AG09319 (cell line): ENCODE measurements around the gene ALG11.

Experiments used
- DNase-seq: peaks from one replicate; pipeline ENCODE4 v3.0.0-alpha.2; 2010; ENCODE audit warnings: low read depth; ENCODE audit errors: extremely low read depth
- TF ChIP-seq, protein P1 (sequence below): IDR thresholded peaks from 2 replicates; pipeline ENCODE4 v1.5.1; 2011; ENCODE audit warnings: low read depth, mild to moderate bottlenecking, inconsistent platforms, low read length, moderate library complexity

ALG11 gene

DNA sequence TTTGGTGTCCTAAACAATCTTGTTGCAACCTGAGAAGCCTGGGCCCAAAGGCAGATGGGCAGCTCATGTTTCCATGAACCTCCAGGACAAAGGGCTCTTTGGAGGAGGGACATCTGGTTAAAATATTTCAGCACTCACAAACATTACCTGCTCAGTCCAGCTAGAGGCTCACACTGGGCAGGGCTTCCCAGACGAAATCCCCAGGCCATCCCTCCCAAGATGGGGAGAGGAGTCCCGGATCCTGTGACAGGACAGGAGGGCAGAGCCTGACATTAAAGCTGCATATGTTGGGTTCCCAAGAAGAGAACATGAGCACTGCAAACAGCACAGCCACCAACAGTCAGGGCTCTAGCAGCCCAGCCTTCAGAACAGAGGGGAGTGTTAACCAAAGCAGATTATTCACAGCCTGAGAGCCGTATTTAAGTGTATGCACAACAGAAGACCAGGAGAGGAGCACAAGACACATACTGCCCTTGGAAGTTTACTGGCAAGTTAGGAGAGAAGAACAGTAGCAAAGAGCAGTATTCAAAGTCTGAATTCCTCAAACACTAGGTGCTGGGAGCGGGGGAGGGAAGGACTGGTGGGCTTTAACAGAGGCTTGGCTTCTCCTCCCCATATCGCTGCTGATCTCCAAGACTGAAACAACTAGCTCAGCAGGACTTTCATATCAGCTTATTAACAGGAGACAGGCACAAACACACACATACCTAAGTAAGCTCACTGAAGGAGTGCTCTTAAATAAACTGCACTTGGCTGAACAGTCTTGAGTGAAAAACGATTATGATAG lies 13.3 kb upstream of the ALG11 start:
- no peak for DNase-seq
- TF ChIP-seq, protein P1, sequence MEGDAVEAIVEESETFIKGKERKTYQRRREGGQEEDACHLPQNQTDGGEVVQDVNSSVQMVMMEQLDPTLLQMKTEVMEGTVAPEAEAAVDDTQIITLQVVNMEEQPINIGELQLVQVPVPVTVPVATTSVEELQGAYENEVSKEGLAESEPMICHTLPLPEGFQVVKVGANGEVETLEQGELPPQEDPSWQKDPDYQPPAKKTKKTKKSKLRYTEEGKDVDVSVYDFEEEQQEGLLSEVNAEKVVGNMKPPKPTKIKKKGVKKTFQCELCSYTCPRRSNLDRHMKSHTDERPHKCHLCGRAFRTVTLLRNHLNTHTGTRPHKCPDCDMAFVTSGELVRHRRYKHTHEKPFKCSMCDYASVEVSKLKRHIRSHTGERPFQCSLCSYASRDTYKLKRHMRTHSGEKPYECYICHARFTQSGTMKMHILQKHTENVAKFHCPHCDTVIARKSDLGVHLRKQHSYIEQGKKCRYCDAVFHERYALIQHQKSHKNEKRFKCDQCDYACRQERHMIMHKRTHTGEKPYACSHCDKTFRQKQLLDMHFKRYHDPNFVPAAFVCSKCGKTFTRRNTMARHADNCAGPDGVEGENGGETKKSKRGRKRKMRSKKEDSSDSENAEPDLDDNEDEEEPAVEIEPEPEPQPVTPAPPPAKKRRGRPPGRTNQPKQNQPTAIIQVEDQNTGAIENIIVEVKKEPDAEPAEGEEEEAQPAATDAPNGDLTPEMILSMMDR = no peak

DNA sequence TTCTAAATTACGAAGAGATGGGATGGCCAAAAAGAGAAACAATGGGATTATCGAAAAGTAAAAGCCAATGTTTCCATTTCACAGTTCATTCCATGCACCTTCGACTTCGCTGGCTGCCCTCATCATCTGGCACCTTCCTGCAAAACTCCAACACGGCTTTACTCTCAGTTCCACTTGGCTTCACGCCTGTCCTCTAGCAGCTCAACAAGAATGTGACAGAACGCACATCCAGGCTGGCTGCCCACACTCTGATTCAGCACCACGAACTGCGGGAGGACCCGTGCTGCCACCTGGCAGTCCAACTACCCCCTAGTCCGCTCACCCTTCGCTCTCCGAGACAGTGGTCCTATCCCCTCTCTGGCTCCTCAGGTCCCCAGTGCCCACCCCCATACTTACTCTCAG lies 12.7 kb upstream of the ALG11 start:
- DNase-seq = no peak
- TF ChIP-seq, protein P1 = no peak

DNA sequence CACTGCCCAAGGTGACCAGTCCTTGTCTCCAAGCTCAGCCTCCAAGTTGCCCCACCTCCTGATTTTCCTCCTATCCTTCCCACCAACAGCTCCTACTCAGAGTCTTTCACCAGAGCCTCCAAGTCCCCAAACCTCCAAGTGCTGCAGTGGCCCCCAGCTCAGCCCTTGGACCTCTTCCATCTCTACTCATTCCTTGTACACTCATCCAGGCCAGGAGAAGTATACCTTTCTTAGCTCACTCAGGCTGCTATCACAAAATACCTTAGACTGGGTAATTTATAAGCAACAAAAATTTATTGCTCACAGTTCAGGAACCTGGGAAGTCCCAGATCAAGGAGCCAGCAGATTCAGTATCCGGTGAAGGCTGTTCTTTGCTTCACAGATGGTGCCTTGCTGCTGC lies 12.3 kb upstream of the ALG11 start:
- TF ChIP-seq, protein P1 = no peak
- no peak for DNase-seq

DNA sequence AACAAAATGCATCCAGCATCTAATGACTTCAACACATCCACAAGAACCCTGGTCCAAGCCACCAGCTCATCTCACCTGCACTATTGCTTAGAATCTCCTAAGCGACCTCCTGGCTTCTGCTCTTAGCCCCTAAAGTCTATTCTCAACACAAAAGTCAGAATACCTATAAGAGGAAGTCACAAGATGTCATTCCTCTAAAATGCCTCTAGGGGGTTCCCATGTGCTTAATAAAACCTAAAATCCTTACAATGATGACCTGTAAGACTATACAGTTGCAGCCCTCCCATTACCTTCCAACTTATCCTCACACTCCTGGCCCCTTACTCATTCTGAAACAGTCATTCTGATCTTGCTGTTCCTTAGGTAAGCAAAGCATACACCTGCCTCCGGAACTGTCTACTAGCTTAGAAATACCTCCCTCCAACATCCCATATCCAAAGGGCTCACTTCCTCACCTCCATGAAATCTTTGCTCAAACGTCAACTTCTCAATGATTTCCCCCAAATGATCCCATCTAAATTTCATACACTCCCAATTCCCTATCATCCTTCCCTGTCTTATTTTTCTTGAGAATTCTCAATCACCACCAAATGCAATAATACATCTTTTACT lies 11.0 kb upstream of the ALG11 start:
- TF ChIP-seq, protein P1 = peak; percentile 68
- DNase-seq = no peak

DNA sequence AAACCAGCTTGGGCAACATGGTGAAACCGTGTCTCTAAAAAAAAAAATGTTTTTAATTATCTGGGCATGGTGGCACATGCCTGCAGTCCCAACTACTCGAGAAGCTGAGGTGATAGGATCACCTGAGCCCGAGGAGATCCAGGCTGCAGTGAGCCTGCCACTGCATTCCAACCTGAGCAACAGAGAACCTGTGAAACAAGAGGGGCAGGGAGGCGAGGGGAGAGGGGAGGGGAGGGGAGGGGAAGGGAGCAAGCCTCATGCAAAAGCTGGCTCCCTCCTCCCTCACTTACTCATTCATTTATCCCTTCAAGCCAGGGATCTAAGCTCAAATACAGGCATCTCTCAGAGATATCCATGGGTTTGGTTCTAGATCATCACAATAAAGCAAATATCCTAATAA lies 9.8 kb upstream of the ALG11 start:
- no peak for DNase-seq
- TF ChIP-seq, protein P1 = no peak

DNA sequence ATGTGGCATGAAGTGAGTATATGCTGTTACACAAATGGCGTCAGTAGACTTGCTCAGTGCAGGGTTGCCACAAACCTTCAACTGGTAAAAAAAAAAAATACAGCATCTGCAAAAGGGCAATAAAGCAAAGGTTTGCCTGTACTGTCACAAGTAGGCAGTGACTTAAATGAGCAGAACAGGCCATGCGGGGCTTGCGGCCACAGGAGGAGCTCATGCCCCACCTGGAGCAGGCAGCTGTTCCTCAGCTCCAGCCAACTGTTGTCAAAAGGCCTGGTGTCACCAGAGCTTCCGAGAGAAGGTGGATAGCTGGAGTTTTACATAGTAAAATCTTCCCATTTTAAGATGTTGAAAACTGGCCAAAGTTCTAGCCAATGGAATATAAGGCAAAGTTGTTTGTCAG lies 8.7 kb upstream of the ALG11 start:
- no peak for DNase-seq
- TF ChIP-seq, protein P1 = no peak

DNA sequence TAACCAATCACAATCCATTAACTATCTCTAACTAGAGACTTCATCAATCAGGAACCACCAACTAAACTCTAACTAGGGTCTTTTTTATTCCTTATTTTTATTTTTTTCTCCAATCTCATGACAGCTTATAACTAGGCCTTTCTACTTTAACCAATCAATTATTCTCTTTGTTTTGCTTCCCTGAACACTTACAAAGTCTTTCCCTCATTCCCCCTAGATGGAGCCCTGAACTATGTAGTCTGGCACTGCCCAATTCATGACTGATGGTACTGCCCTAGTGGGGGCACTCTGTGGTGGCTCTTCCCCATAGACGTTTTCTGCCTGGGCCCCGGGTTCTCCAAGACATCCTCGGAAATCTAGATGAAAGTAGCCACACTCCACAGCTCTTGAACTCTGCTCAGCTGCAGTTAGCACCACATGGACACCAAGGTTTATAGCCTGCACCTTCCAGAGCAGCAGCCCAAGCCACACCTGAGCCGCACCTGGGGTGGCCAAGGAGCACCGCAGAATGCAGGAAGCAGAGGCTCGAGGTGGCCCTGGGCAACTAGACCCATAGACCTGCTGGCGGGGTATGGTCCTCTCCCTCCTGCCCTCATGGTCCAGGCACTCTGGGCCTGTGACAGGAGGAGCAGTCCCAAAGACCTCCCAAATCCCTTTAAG lies 7.6 kb upstream of the ALG11 start:
- TF ChIP-seq, protein P1 = no peak
- no peak for DNase-seq
